ENCODE data around the gene PCDH1. TPM values are rescaled to one million over a fixed set of nuclear protein-coding genes. Genes with fewer than 3 reads are reported as not detected.

PCDH1 gene
- total RNA-seq, 4 donors from 2014 or later = 85.1 to 172 (median 119) TPM

- WGBS, 2 donors = 22 to 31% methylated on average over 5 of the region's 5 CpGs
- DNase-seq (ENCODE audit: low spot score in 2 of 2) = no peak
- intact Hi-C loops (cut with DNase I; ENCODE audit: low total_unique reads) = no loop called here
Measured at GRCh38 chr5:141806626-141807025, 71.6 kb downstream of the PCDH1 start.

DNA sequence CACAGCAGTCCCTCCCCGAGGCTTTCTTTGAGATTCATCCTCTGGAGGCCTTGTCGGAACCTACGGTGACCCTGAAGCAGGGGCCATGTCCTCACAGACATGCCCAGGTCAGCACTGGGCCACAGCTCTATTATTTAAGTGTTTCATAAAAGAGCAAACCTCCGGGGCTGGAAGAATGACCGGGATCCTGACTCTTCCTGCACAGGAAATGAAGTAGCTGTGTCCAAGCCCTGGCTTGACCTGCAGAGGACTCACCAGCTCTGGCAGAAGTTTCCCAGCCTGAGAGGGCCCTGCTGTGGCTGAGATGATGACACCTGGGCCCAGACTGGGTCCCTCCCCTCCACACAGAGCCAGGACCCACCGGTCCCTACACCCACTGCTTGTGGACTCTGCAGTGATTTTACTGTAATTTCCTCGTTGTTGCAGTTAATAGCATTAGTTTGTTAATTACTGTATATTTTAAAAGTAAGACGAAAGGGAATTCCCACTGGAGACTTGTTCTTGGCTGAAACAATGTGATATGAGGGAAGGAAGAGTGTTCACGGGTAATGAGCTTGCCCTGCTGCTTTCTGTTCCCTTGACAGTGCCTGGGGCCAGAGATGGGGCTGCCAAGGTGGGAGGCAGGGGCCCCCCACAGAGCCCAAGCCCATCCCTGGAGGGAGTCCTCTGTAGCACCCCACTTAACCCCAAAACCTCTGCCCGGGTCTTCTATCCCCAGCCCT lies 72.2 kb downstream of the PCDH1 start:
- WGBS, 2 donors = 48 to 53% methylated on average over 9 to 10 of the region's 10 CpGs
- DNase-seq (ENCODE audit: low spot score in 2 of 2) = no peak
- no peak overlapping the region for H3K4me3 ChIP-seq (ENCODE audit: low read depth, poor library complexity, severe bottlenecking)
- TF ChIP-seq CTCF (IDR thresholded peaks at IDR 0.05) = no peak
- no peak for TF ChIP-seq POLR2A (IDR thresholded peaks at IDR 0.05)
- intact Hi-C loops (cut with DNase I; ENCODE audit: low total_unique reads) = loop anchor here (2.0 kb wide), 1 partner anchor 45 kb away; no protein-coding TSS in a partner anchor

More at GRCh38 chr5:141806626-141807025, 71.6 kb downstream of the PCDH1 start:
- TF ChIP-seq CTCF (IDR thresholded peaks at IDR 0.05) = no peak
- no peak for TF ChIP-seq POLR2A (IDR thresholded peaks at IDR 0.05)
- H3K4me3 ChIP-seq (ENCODE audit: low read depth, poor library complexity, severe bottlenecking) = no peak overlapping the region

- intact Hi-C loops (cut with DNase I; ENCODE audit: low total_unique reads) = loop anchor here (2.0 kb wide), 1 partner anchor 44 kb away; no protein-coding TSS in a partner anchor
- TF ChIP-seq POLR2A (IDR thresholded peaks at IDR 0.05) (no peak), CTCF (IDR thresholded peaks at IDR 0.05) (no peak)
- no peak for DNase-seq (ENCODE audit: low spot score in 2 of 2)
- 47 to 61% methylated on average over 5 of the region's 5 CpGs for WGBS, 2 donors
- no peak overlapping the region for H3K4me3 ChIP-seq (ENCODE audit: low read depth, poor library complexity, severe bottlenecking)
Measured at GRCh38 chr5:141804475-141804874, 73.7 kb downstream of the PCDH1 start.

Other genes with a start within 250 kb of the PCDH1 start
- 10 to 100 TPM; 49.4 to 66.4 (median 52.7) TPM for gene HDAC3, start 241.6 kb downstream of the PCDH1 start, total RNA-seq
- 10 to 100 TPM in 2 of 4 donors, 1 to 10 TPM in 2; 5.9 to 11.4 (median 9.0) TPM for gene RELL2, start 241.4 kb downstream of the PCDH1 start, total RNA-seq
- 100 to 1,000 TPM in 2 of 4 donors, 10 to 100 TPM in 2; 72.1 to 136 (median 101) TPM for gene FCHSD1, start 227.0 kb downstream of the PCDH1 start, total RNA-seq
- gene ARAP3, start 196.2 kb downstream of the PCDH1 start, total RNA-seq = 1 to 10 TPM; 2.1 to 4.2 (median 3.7) TPM
- 10 to 100 TPM; 47.2 to 67.2 (median 49.2) TPM for gene DELE1, start 45.5 kb upstream of the PCDH1 start, total RNA-seq
- 1 to 10 TPM in 1 of 4 donors, under 1 TPM in 3; 0.34 to 1.5 (median 0.54) TPM for gene PCDH12, start 79.8 kb upstream of the PCDH1 start, total RNA-seq
- gene RNF14, start 90.7 kb upstream of the PCDH1 start, total RNA-seq = 10 to 100 TPM; 32.2 to 57.3 (median 48.8) TPM
- gene GNPDA1, start 134.6 kb upstream of the PCDH1 start, total RNA-seq = 10 to 100 TPM; 16.9 to 40.7 (median 30.6) TPM
- gene NDFIP1, start 230.4 kb upstream of the PCDH1 start, total RNA-seq = 10 to 100 TPM; 25.8 to 83.9 (median 56.6) TPM

All from lower leg skin (tissue), 4 donors.